ENCODE results near the gene GPR35. TPM values are rescaled to one million over a fixed set of nuclear protein-coding genes. Genes with fewer than 3 reads are reported as not detected.
A peak's percentile ranks its signal among the peaks of the same experiment; 100 is the strongest.

Gene GPR35
- total RNA-seq, 4 donors from 2014 or later, result 61.1 to 341 (median 261) TPM

GRCh38 chr2:240605867-240606743 is 19.2 kb upstream of the GPR35 start:
- Histone ChIP-seq H3K27me3 (no peaks in the 10 kb centered on the region), H3K27ac (peak overlapping the region in 3 of 4 donors; percentile 75 to 93 (median 91)), H3K4me1 (peaks cover 0 to 19% (median 4%) of the 10 kb centered on the region in 4 donors), H3K36me3 (peaks cover 0 to 7% (median 0%) of the 10 kb centered on the region in 3 donors), H3K9me3 (no peaks in the 10 kb centered on the region), H3K4me3 (peak overlapping the region in 3 of 4 donors; percentile 26 to 66 (median 63))
- TF ChIP-seq, protein P1, sequence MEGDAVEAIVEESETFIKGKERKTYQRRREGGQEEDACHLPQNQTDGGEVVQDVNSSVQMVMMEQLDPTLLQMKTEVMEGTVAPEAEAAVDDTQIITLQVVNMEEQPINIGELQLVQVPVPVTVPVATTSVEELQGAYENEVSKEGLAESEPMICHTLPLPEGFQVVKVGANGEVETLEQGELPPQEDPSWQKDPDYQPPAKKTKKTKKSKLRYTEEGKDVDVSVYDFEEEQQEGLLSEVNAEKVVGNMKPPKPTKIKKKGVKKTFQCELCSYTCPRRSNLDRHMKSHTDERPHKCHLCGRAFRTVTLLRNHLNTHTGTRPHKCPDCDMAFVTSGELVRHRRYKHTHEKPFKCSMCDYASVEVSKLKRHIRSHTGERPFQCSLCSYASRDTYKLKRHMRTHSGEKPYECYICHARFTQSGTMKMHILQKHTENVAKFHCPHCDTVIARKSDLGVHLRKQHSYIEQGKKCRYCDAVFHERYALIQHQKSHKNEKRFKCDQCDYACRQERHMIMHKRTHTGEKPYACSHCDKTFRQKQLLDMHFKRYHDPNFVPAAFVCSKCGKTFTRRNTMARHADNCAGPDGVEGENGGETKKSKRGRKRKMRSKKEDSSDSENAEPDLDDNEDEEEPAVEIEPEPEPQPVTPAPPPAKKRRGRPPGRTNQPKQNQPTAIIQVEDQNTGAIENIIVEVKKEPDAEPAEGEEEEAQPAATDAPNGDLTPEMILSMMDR (IDR thresholded peaks at IDR 0.05), result no peak
- TF ChIP-seq POLR2A (IDR thresholded peaks at IDR 0.05), result no peak
- peak in 2 of 3 donors; percentile 46 to 52 for DNase-seq

DNA sequence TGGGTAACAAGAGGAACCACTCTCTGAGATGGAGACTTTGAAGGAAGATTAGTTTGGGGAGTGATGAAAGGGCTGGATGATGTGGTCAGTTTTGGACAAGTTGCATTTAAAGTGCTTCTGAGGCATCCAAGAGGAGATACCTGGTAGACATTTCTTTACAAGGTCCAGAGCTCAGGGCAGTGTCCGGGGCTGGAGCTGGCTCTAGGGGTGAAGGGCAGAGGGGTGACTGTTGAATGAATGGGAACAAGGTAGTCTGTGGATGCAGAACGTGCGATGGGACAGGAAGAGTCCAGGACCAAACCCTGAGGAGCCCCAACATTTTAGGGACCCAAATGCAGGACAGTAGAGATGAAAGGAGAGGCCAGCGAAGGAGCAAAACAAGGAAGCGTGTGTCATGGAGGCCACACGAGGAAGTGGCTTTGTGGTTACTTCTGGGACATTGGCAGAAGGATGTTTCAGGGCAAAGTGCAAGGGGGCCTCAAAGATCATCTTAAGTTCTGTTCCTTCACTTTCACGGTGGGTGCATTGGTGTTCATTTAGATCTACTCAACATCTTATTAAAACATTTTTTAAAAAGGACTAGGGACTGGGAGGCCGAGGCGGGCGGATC is 13.6 kb upstream of the GPR35 start:
- H3K36me3 ChIP-seq, result peaks cover 0 to 29% (median 0%) of the 10 kb centered on the region in 3 donors
- no peaks in the 10 kb centered on the region for H3K9me3 ChIP-seq
- TF ChIP-seq POLR2A (IDR thresholded peaks at IDR 0.05), result no peak
- TF ChIP-seq, protein P1 (IDR thresholded peaks at IDR 0.05), result no peak
- peaks cover 0 to 8% (median 0%) of the 10 kb centered on the region in 4 donors for H3K4me1 ChIP-seq
- DNase-seq, result peak in 2 of 3 donors; percentile 22 to 63
- H3K27me3 ChIP-seq, result no peaks in the 10 kb centered on the region
- no peak overlapping the region for H3K4me3 ChIP-seq
- H3K27ac ChIP-seq, result no peak overlapping the region

GRCh38 chr2:240613781-240614180 is 11.5 kb upstream of the GPR35 start:
- DNase-seq, result no peak
- no peak overlapping the region for H3K27ac ChIP-seq
- peaks cover 0 to 8% (median 0%) of the 10 kb centered on the region in 4 donors for H3K4me1 ChIP-seq
- H3K9me3 ChIP-seq, result no peaks in the 10 kb centered on the region
- H3K36me3 ChIP-seq, result peaks cover 0 to 37% (median 0%) of the 10 kb centered on the region in 3 donors
- no peak overlapping the region for H3K4me3 ChIP-seq
- H3K27me3 ChIP-seq, result no peaks in the 10 kb centered on the region
- no peak for TF ChIP-seq POLR2A (IDR thresholded peaks at IDR 0.05)
- TF ChIP-seq, protein P1 (IDR thresholded peaks at IDR 0.05), result no peak

DNA sequence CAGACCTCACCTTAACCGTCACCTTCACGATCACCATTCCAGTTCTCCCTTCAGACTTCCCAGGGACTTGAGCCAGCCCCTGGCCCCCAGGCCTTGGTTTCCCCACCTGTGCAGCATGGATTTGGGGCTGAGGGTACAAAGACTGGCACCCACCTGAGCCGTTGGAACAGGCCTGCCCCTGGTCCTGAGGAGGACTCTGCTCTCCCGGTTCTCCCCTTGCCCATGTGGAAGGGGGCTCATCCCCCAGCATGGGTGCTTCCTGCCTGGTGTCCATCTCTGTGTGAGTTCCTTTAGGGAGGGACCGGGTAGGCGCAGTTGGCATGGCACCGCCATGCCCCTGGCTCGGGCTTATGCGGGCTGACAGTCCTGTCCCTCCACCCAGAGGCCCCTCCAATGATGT is 10.9 kb upstream of the GPR35 start:
- no peak overlapping the region for H3K4me3 ChIP-seq
- peak in 2 of 3 donors; percentile 18 to 22 for DNase-seq
- no peaks in the 10 kb centered on the region for H3K9me3 ChIP-seq
- H3K4me1 ChIP-seq, result peaks cover 0 to 8% (median 0%) of the 10 kb centered on the region in 4 donors
- TF ChIP-seq, protein P1 (IDR thresholded peaks at IDR 0.05), result no peak
- TF ChIP-seq POLR2A (IDR thresholded peaks at IDR 0.05), result no peak
- H3K27ac ChIP-seq, result no peak overlapping the region
- H3K36me3 ChIP-seq, result peaks cover 0 to 43% (median 0%) of the 10 kb centered on the region in 3 donors
- H3K27me3 ChIP-seq, result no peaks in the 10 kb centered on the region

DNA sequence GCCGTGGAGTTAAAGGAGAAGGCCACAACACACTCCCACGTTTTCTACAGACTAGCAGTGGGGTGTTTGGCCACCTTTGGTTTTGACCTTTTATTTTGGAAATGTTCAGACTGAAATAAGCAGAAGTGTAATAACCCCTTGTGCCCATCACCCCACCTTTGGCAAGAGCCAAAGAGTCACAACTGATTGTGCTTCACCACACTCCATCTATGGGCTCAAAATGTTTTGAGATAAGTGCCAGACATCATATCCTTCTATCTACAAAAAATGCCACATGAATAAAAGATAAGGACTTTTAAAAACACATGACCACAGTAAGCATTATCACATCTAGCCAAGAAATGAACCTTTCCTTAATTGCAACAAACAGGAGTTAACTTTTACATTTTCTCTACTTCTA is 9.9 kb upstream of the GPR35 start:
- H3K4me3 ChIP-seq, result no peak overlapping the region
- TF ChIP-seq, protein P1 (IDR thresholded peaks at IDR 0.05), result no peak
- TF ChIP-seq POLR2A (IDR thresholded peaks at IDR 0.05), result no peak
- no peaks in the 10 kb centered on the region for H3K9me3 ChIP-seq
- no peaks in the 10 kb centered on the region for H3K27me3 ChIP-seq
- DNase-seq, result no peak
- peaks cover 0 to 13% (median 0%) of the 10 kb centered on the region in 4 donors for H3K4me1 ChIP-seq
- H3K36me3 ChIP-seq, result peaks cover 0 to 54% (median 0%) of the 10 kb centered on the region in 3 donors
- no peak overlapping the region for H3K27ac ChIP-seq

All from Peyer's patch (tissue), 4 donors.